ENCODE measurements around the gene LHFPL2. TPM values are rescaled to one million over a fixed set of nuclear protein-coding genes. Genes with fewer than 3 reads are reported as not detected.

The LHFPL2 gene
- total and polyA plus RNA-seq, 2 of the 4 experiments (the other 2 are of a cell fraction), result 6.5 to 11.3 TPM

GRCh38 chr5:78534905-78535200, 113.7 kb downstream of the LHFPL2 start:
- Histone ChIP-seq H4K5ac (ENCODE audit: low read depth, low read length) (peak overlapping the region; percentile 61; the same call in 1 of the 2 replicates), H3K14ac (replicated peaks; ENCODE audit: low read depth, low read length) (peak overlapping the region; percentile 6), H3K9me3 (ENCODE audit: control insufficient read depth, insufficient read depth, low read length) (no peaks in the 10 kb centered on the region), H3K18ac (ENCODE audit: low read depth, low read length) (peak overlapping the region; percentile 87), H2AFZ (replicated peaks; ENCODE audit: low read length, poor library complexity) (peak overlapping the region; percentile 44), H2AK5ac (ENCODE audit: low read depth, low read length) (peak overlapping the region; percentile 60), H3K4me3 (ENCODE audit: insufficient read depth, low read depth, low read length) (no peak overlapping the region), H3K27ac (ENCODE audit: insufficient read depth, low read length) (peak overlapping the region; percentile 13), H4K8ac (ENCODE audit: low read depth in 2 of 2, low read length in 2 of 2) (peak overlapping the region; percentile 33 to 74; a peak in 3 of 4 replicates), H3K4ac (ENCODE audit: low read depth, low read length) (peak overlapping the region; percentile 62), H3K9me1 (ENCODE audit: insufficient read depth, low read length) (peaks cover 13% of the 10 kb centered on the region), H3K36me3 (ENCODE audit: control insufficient read depth, insufficient read depth, low read length) (peaks cover 2% of the 10 kb centered on the region; the same call in 1 of the 2 replicates), H3K79me1 (ENCODE audit: low read depth in 1 of 2, low read length in 2 of 2) (peaks cover 15 to 58% of the 10 kb centered on the region in 2 experiments), H3K4me2 (ENCODE audit: low read depth, low read length) (no peak overlapping the region), H3K9ac (ENCODE audit: low read depth, low read length) (no peak overlapping the region), H2BK120ac (ENCODE audit: low read depth, low read length) (peak overlapping the region; percentile 36), H3K23ac (ENCODE audit: low read depth, low read length) (peak overlapping the region; percentile 15; the same call in 1 of the 2 replicates), H4K20me1 (ENCODE audit: insufficient read depth, low read length) (no peaks in the 10 kb centered on the region; the same call in 1 of the 2 replicates), H4K91ac (ENCODE audit: insufficient read depth, low read depth, low read length) (peak overlapping the region; percentile 54; the same call in 1 of the 2 replicates), H3K27me3 (ENCODE audit: control insufficient read depth, insufficient read depth, low read length) (no peaks in the 10 kb centered on the region), H2BK5ac (ENCODE audit: low read depth, low read length, poor library complexity, severe bottlenecking) (peak overlapping the region; percentile 56), H2AK9ac (replicated peaks; ENCODE audit: low read depth, low read length, poor library complexity) (peak overlapping the region; percentile 53), H3K56ac (ENCODE audit: extremely low read depth, insufficient read depth, low read length) (no peak overlapping the region), H2BK20ac (ENCODE audit: low read depth, low read length) (peak overlapping the region; percentile 16), H3K4me1 (ENCODE audit: control insufficient read depth, insufficient read depth, low read length) (peaks cover 8% of the 10 kb centered on the region), H2BK15ac (ENCODE audit: low read depth, low read length) (peak overlapping the region; percentile 43; the same call in 1 of the 3 replicates)
- WGBS, 2 experiments (ENCODE audit: extremely low coverage in 2 of 2, insufficient read length in 1 of 2), result no CpG with 5 or more reads among the region's 6 CpGs
- in situ Hi-C loops (cut with MboI; ENCODE audit: low sequenced_read_pairs), result loop anchor here (5.0 to 10.0 kb wide), 3 partner anchors 68 to 360 kb away; no protein-coding TSS in a partner anchor
- DNase-seq (no peak), ATAC-seq (ENCODE audit: low read depth) (no peak)
- ChIA-PET CTCF (interaction anchor here (0.7 kb wide), 1 partner anchor 143 kb away, joined by 3 read pairs; no protein-coding TSS in a partner anchor), POLR2A (ENCODE audit: unreplicated experiment) (no interaction called here)
- BruUV-seq (replicated peaks), result no TSS peak
- TF ChIP-seq RFX5 (IDR thresholded peaks at IDR 0.05; ENCODE audit: low read depth, low read length) (no peak), ELK1 (IDR thresholded peaks at IDR 0.05; ENCODE audit: borderline replicate concordance, low read depth, low read length) (no peak), NFE2L2 (IDR thresholded peaks at IDR 0.05; ENCODE audit: low read depth, low read length) (no peak)
- intact Hi-C loops (cut with micrococcal nuclease), result loop anchor here (5.0 to 10.0 kb wide), 2 partner anchors 272 to 360 kb away; no protein-coding TSS in a partner anchor
- dilution Hi-C loops (cut with HindIII; ENCODE audit: low sequenced_read_pairs, unreplicated experiment), result no loop called here

Data from IMR-90 (cell line).